ENCODE results near the gene TNFRSF19.

TNFRSF19 gene

DNA sequence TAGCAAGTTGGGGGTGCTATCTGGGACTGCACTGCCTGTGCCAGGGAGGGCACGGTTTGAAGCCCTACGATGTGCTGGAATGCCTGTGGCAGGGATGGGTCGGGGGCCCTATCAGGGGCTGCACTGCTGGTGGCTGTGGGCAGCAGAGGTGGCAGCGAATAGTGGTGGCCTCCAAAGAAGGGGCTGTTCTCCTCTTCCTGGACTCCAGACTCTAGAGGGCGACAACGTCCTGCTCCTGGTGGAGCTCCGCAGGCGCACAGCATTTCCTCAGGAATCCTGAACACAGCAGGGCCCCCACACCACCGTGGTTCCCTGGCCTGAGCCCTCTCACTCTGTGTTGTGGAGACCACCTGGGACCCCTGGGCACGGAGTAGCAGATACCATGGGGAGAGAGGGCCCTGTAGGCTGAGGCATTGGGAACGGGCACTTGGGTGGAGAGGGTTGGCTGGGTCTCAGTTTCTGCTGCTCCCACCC, 145.6 kb downstream of the TNFRSF19 start:
- no peak for DNase-seq (ENCODE audit: low spot score)

DNA sequence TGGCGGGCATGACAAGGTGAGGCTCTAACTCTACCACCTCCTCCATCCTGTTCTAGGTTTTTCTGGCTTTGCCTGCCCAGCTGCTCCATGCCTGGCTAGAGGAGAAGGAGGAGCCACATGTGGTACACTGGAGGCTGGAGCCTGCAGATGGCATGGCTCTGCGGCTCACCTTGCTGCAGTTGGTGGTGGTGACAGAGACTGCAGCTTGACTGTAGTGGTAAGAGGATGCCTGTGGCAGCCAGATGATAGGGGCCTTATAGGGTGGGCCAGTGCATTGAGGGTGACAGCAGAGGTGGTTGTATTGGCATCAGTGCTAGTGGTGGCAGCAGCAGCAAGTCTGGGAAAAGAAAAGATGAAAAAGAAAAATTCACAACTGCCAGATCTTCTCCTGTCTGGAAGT, 146.2 kb downstream of the TNFRSF19 start:
- DNase-seq (ENCODE audit: low spot score) = no peak

DNA sequence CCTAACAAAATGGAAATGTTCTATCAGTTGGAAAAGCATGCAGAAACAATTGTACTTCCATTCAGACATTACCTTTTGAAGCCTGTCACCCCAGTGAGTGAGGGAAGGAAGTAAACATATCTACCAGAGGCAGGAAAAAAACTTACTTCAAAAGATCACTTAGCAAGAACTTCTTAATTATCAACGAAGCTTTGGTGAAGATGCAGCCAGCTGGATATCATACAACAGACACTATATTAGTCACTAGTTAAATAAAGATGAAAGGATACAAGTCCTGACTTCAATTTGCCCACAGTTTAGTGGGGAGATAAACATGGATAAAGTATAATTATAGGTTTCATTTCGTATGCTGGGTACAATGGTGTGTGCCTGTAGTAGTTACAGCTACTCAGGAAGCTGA, 148.8 kb downstream of the TNFRSF19 start:
- DNase-seq (ENCODE audit: low spot score) = no peak

DNA sequence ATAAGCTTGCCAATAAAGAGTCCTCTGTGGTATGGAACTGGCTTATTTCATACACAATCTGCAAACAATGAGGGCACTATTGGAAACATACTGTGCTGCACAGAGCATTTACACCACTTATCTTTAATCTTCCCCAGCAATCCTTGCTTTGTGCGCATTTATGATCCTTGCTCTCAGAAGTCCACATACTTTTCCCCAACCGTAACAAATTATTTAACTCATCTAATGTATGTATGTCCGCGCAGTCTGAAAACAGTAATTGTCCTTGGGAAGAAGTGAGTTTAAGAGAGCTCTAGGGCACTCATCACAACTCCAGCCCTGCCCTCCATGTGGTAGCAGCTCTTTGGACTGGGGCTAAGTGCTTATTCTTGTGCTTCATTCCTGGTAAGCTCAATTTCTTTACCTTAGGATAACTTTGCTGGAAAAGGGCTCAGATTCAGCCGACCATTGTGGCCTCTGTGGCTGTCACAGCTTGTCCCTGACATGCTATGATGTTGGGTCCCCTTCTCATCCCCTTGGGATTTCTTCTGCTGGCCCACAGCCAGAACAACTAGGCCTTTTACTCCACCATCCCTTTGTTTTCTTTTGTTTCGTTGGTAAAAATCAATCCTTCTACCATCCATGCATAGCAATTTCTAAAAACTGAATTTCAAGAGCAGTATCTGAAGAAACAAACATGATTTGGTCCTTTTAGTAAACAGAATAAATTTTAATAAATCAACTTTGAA, 152.7 kb downstream of the TNFRSF19 start:
- DNase-seq (ENCODE audit: low spot score) = no peak

DNA sequence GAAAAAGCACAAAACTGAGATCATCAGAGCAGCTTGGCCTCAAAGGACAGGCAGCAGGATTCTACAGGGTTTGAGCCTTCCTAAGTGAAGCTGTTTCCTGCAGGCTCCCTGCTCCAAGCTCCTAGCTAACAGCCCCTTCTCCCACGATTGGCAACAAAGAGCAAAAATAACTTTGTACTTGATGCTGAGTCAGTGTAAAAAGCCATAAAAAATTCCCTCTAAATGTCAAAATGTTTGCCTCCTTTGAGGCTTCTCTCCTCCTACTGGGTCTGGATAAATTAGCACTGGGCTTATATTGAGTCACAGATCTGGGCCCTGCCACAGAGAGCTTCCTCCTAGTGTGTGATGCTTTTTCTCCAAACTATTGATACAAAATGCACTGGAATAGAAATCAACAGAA, 153.3 kb downstream of the TNFRSF19 start:
- no peak for DNase-seq (ENCODE audit: low spot score)

DNA sequence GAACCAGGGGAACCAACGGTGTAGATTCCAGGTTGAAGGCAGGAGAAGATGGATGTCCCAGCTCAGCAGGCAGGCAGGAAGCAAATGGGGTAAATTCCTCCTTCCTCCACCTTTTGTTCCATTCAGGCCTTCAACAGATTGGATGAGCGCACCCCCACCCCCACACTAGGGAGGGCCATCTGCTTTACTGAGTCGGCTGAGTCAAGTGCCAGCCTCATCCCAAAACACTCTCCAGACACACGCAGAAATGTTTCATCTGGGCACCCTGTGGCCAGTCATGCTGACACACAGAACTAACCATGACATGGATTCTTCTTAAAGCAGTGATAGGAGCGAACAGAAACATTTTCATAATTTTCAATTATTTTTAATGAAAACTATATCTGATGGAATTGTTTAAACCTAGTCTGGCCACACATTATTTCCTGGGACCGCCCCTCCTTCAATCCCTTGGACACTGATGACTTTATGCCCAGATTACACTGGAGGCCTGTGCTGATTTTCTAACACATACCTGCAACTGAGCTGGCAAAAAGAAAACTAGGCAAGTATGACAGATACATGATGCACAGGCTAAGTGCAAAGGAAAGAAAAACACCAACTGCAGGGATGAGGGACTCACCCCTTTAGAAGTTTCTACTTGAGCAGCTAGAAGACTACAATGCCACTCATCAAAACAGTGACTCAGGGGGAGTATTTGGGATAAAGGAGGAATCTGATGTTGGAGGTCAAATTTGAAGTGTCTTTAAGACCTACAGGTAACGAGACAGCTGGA, 154.2 kb downstream of the TNFRSF19 start:
- no peak for DNase-seq (ENCODE audit: low spot score)

Measured in germinal center (tissue), 1 donor.